NCI-H2227 treated with DMSO at 0.1 percent for 48 hours (cell line): ENCODE results near the gene PEMT.

ENCODE experiments used
- DNase-seq: peaks from one replicate; lab custom pipeline; 2025; lab: John Stamatoyannopoulos, UW

Gene PEMT

GRCh38 chr17:17503566-17504130 lies 87.9 kb downstream of the PEMT start:
- no peak for DNase-seq

GRCh38 chr17:17502741-17503565 lies 88.6 kb downstream of the PEMT start:
- DNase-seq = no peak

DNA sequence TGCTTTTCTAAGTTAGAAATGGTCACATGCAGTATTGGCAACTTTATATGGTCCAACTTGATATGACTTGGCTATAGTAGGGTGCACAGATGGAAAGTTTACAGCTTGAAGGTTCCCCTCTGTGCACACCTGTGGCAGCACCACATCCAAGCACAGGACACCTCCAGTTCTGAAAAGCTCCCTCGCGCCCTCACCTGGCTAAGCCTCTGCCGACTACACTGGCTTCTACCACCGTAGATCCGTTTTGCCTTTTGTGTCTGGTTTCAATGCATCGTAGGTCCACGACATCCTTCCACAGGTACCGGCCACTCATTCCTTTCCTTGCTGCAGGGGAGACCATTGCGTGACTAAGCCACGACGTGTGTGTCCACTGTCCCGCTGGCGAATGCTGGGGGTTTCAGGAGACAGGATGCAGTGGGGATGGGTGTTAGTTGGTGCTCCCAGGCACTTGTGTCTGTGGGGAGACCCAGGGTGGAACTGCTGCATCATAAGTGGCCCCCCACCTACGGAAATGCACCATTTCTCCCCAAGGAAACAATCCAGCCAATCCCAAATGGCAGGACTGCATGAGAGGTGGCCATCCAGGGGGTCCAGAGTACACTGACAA lies 90.4 kb downstream of the PEMT start:
- no peak for DNase-seq

DNA sequence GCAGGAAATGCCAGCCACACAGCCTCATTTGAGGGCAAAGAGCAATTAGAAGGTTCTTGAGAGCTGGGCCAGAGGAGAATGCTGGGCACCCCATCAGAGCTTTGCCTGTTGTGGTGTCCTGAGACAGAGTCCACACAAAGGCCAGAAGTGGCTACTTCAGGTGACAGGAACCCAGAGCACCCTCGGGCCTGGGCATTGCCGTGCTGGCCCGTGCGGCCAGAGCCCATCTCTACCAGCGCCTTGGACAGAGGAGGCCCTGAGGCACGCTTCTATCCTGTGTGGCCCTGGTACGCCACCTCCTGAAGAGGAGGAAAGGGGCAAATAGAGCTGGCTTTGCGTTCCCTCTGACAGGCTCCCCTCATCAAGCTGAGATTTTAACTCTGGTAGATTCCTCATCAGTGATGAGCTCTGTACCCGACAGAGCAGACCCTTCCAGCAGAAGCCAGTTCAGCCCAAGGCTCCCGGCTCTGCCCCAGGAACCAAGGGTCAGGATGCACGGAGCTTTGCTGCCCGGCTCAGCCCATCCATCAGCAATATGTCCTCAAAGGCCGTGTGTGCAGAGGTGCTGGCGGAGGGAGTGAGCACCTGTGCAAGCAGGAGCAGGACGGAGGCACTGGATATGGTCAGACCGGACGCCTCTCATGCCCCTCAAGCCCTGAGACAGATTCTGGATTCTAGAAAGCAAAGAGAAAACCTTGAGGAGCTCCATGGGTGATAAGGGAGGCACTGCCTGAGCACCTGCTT lies 91.9 kb downstream of the PEMT start:
- no peak for DNase-seq

- no peak for DNase-seq
Measured at GRCh38 chr17:17498606-17499301, 92.8 kb downstream of the PEMT start.

GRCh38 chr17:17497845-17498520 lies 93.5 kb downstream of the PEMT start:
- no peak for DNase-seq

DNA sequence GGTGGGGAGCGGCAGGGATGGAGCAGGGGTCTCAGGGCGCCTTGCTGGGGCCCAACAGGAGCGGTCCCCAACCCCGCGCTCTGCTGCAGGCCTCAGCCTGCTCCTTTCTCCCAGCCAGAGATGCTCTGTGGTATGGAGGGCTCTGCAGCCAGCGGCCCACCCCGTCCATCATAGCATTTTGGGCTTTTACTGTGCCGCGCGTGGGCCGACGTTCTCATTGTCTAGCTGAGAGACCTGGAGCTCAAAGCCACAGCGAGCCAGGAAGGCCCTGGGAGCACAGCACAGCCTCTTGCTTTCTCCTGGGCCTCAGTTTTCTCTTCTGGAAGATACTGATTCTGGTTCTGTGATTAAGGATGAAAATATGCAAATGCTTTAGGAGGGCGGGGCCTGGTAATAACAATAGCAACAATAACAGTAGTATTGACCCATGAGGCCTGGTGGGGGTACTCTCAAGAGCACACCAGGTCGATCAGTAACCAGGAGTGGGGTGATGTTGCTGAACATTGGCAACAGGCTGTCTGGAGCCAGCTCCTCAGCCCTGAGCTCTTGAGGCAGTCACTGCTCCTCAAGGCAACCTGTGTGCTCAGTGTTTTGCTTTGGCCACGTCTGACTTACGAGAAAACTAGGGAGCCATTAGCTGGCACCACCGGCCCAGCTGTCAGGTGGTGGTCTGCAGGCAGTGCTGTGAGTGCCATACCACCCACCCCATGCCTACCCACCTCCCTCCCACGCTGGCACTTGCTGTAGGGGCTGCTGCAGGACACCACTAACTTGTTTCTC lies 94.3 kb downstream of the PEMT start:
- DNase-seq = no peak

- peak; percentile 21 for DNase-seq
Measured at GRCh38 chr17:17496189-17497064, 95.1 kb downstream of the PEMT start, which contains the start of gene RASD1. TSS of gene RASD1 (minus strand) at chr17:17496395. CDS start at chr17:17496181, 214 bp downstream.

- no peak for DNase-seq
Measured at GRCh38 chr17:17495536-17496188, 95.8 kb downstream of the PEMT start.

DNA sequence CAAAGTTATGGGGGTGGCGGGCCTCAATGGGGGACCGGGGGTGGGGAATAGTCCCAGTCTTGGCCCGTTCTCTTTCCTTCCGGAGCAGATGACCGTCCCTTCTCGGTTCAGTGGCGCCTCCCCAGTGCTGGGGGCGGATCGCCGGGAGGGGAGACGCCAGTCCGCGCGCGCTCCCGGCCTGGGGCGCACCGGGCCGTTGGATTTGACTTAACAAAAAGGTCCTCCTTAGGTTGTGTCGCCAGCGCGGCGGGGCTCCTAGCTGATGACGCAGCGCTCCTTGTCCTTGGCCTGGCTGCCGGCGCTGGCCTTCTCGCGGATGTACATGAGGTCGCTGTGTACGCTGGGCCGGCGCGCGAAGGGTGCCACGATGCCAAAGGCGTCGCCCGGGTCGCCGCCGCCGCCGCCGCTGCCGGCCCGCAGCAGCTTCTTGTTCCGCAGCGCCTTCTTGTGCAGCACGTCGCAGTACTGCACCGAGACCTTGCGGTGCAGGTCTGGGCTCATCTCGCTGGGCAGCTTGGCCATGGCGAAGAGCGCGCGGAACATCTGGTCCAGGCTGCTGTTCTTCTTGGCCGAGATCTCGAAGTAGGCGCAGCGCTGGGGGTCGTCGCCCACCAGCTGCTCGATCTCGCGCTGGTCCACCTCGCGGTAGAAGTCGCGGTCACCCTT lies 96.5 kb downstream of the PEMT start:
- no peak for DNase-seq

DNA sequence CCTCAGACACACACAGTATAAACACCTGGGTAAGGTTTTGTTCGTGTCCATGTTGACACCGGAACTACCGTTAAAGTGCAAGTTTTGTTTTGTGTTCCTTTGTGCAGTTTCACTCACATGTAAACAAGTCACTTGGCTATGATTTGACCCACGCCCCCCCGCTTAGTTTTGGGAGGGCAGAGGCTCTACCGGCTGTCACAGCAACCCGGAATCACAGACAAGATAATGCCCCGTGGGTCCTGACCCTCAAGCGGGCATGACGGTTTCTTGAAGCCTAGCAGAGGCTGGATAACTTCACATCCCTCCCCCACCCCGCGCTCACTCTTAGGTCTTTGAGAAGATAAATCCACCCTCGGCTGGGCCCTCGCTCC lies 97.0 kb downstream of the PEMT start:
- DNase-seq = no peak

DNA sequence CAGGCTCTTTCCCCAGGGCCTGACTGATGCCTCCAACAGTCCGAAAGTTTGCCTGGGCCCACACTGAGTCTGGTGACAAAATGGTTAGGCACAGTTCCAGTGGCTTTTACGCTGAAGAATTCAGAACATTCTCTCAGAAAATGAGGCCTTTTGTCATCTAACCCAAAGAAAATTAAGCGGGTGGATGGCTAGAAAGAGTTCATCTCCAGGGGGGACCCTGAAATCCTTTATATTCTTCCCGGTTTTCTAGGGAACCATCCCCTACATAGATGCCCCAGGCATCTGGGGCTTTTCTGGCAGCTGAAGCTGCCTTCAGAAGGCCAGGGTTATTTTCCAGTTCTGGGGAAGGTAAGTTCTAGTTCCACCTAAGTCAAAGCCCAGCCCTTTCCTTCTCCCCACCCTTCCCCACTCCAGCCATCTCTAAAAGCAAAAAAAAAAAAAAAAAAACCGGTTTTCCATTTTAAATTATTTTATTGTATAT lies 97.5 kb downstream of the PEMT start:
- no peak for DNase-seq

- DNase-seq = no peak
Measured at GRCh38 chr17:17493249-17493985, 98.1 kb downstream of the PEMT start.

DNA sequence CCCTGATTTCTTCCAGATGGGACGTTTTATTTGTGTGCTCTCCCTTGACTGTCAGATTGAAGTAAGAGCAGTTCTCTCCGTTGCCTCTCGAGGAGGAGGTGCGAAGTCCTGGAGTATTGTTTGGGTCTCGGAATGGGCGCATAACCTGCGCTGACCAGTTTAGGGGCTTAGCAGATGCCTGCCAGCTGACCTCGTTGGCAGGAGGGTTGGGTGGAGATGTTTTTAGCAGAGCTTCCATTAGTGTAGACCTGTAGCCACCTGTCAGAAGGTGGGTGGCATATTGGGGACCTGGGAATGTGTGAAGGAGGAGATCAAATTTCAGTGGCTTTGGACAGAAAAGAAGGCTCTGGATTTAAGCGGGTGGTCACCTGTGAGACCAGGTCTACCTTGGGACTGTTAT lies 98.9 kb downstream of the PEMT start:
- DNase-seq = no peak

- DNase-seq = no peak
Measured at GRCh38 chr17:17492085-17492484, 99.4 kb downstream of the PEMT start.

DNA sequence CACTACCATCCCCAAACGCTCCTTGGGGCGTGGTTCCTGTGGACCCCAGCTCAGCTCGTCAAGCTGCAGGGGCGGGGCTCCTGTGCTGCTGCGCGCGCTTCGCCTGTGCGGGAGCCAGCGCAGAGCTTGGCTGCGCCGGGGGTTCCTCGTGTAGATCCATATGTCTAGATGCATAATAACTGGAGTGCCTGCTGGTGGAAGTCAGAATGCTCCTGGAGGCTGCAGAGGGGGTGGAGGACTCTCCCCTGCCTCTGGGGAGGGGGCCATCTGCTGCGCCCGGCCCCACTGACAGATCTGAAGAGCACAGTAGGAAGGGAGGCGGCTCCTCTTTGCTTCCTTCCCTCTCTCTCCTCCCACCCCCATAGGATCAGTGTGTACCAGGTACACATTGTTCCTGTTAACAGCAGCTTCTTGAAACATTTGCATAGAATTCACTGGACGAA lies 99.9 kb downstream of the PEMT start:
- no peak for DNase-seq

DNA sequence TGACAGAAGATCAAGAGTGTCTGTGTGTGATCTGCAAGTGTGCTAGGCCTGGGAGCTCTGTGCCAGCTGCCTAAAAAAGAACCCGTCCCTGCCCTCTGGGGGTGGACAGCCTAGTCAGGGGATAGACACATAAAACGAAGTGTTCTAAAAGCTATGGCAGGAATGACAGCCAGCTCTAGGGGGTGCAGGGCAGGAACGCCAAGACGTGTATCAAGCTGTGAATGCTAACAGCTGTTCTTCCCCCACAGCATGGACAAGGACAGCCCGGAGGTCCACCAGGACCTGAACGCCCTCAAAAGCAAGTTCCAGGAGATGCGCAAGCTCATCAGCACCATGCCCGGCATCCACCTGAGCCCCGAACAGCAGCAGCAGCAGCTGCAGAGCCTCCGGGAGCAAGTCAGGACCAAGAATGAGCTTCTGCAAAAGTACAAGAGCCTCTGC lies 100.5 kb downstream of the PEMT start:
- DNase-seq = no peak
